Neural progenitor cell (in vitro differentiated cells): ENCODE data around the gene VPS26A. TPM values are rescaled to one million over a fixed set of nuclear protein-coding genes. Genes with fewer than 3 reads are reported as not detected.

Experiments
- DNase-seq: peaks from one replicate; pipeline ENCODE4 v3.0.0-alpha.2; 2016; ENCODE audit warnings: low spot score
- H2AFZ ChIP-seq: fragments of 200-600 bp; sonication (generic); replicated peaks from 2 replicates; pipeline ENCODE4 v1.6.1; 2016; ENCODE audit warnings: antibody characterized with exemption
- H3F3A ChIP-seq: fragments of 200-600 bp; sonication (generic); 2 replicates; pipeline ENCODE4 v1.6.1; 2016; ENCODE audit warnings: antibody characterized with exemption, low read depth
- H3K27ac ChIP-seq: fragments of 200-600 bp; sonication (generic); 2 replicates; pipeline ENCODE4 v1.5.1; 2016; ENCODE audit warnings: mild to moderate bottlenecking
- H3K27me3 ChIP-seq: fragments of 200-600 bp; sonication (generic); 2 replicates; pipeline ENCODE4 v1.6.1; 2016; ENCODE audit warnings: mild to moderate bottlenecking, moderate library complexity
- H3K36me3 ChIP-seq: fragments of 200-600 bp; sonication (generic); 2 replicates; pipeline ENCODE4 v1.5.1; 2016
- H3K4me1 ChIP-seq: fragments of 200-600 bp; sonication (generic); 2 replicates; pipeline ENCODE4 v1.6.1; 2016; ENCODE audit warnings: mixed run types
- H3K4me2 ChIP-seq: fragments of 200-600 bp; sonication (generic); 2 replicates; pipeline ENCODE4 v1.6.1; 2016
- H3K4me3 ChIP-seq: fragments of 200-600 bp; sonication (generic); 2 replicates; pipeline ENCODE4 v1.5.1; 2016
- H3K79me2 ChIP-seq: fragments of 200-600 bp; sonication (generic); 2 replicates; pipeline ENCODE4 v1.6.1; 2016; ENCODE audit warnings: low read depth
- H3K9ac ChIP-seq: fragments of 200-600 bp; sonication (generic); 2 replicates; pipeline ENCODE4 v1.6.1; 2016
- H3K9me3 ChIP-seq: fragments of 200-600 bp; sonication (generic); 2 replicates; pipeline ENCODE4 v1.5.1; 2016; ENCODE audit warnings: low read depth
- H4K20me1 ChIP-seq: fragments of 200-600 bp; sonication (generic); 2 replicates; pipeline ENCODE4 v1.6.1; 2016; ENCODE audit warnings: low read depth
- H3K27ac Mint-ChIP-seq: 3 replicates; pipeline ENCODE4 v1.8.0; 2021; ENCODE audit warnings: mixed read lengths
- H3K27me3 Mint-ChIP-seq: 2 replicates; pipeline ENCODE4 v1.8.0; 2022; ENCODE audit warnings: low read depth, mild to moderate bottlenecking, inconsistent platforms, moderate library complexity, mixed read lengths; ENCODE audit not compliant: insufficient read depth
- H3K36me3 Mint-ChIP-seq: 3 replicates; pipeline ENCODE4 v1.8.0; 2021; ENCODE audit warnings: mixed read lengths
- H3K4me1 Mint-ChIP-seq: 3 replicates; pipeline ENCODE4 v1.8.0; 2021; ENCODE audit warnings: mixed read lengths
- H3K4me3 Mint-ChIP-seq: 3 replicates; pipeline ENCODE4 v1.8.0; 2021; ENCODE audit warnings: mild to moderate bottlenecking, moderate library complexity, mixed read lengths
- H3K9me3 Mint-ChIP-seq: 3 replicates; pipeline ENCODE4 v1.8.0; 2020; ENCODE audit warnings: mixed read lengths
- CTCF ChIP-seq: fragments of 200-600 bp; sonication (generic); IDR thresholded peaks from 2 replicates; pipeline ENCODE4 v1.5.1; 2017; ENCODE audit warnings: antibody characterized with exemption, mild to moderate bottlenecking
- EZH2 ChIP-seq: fragments of 200-600 bp; sonication (generic); IDR thresholded peaks from 2 replicates; pipeline ENCODE4 v1.6.1; 2017; ENCODE audit warnings: antibody characterized with exemption, mild to moderate bottlenecking, moderate library complexity
- EZH2phosphoT487 ChIP-seq: fragments of 200-600 bp; sonication (generic); IDR thresholded peaks from 2 replicates; pipeline ENCODE4 v1.6.1; 2017; ENCODE audit warnings: antibody characterized with exemption
- total RNA-seq: library from RNA; depleted of rRNA; stranded (reverse); fragments of >200 nt; gene quantifications from 2 replicates; pipeline ENCODE4 v1.2.3, GENCODE V29; 2015; ENCODE audit warnings: low replicate concordance

The VPS26A gene
- total RNA-seq, 1 donor from 2014 or later, result 56.0 TPM

GRCh38 chr10:69104994-69105790 lies 18.8 kb upstream of the VPS26A start:
- H2AFZ ChIP-seq, result no peak overlapping the region
- peaks cover 11% of the 10 kb centered on the region for H3K4me1 Mint-ChIP-seq

GRCh38 chr10:69107176-69107490 lies 16.8 kb upstream of the VPS26A start:
- Mint-ChIP-seq H3K9me3 (no peaks in the 10 kb centered on the region), H3K4me1 (peaks cover 8% of the 10 kb centered on the region), H3K27ac (no peak overlapping the region), H3K27me3 (peaks cover 12% of the 10 kb centered on the region), H3K36me3 (no peaks in the 10 kb centered on the region), H3K4me3 (no peak overlapping the region)
- DNase-seq, result no peak
- H3K4me2 ChIP-seq, result no peak overlapping the region
- no peak overlapping the region for H3K27ac ChIP-seq
- H3K4me1 ChIP-seq, result no peaks in the 10 kb centered on the region
- H2AFZ ChIP-seq, result no peak overlapping the region
- H3K79me2 ChIP-seq, result no peaks in the 10 kb centered on the region
- no peaks in the 10 kb centered on the region for H3K27me3 ChIP-seq
- H3K36me3 ChIP-seq, result no peaks in the 10 kb centered on the region
- no peaks in the 10 kb centered on the region for H3F3A ChIP-seq
- no peaks in the 10 kb centered on the region for H4K20me1 ChIP-seq
- TF ChIP-seq EZH2 (no peak), CTCF (no peak)
- no peak overlapping the region for H3K4me3 ChIP-seq
- H3K9ac ChIP-seq, result no peak overlapping the region
- H3K9me3 ChIP-seq, result no peaks in the 10 kb centered on the region

More at GRCh38 chr10:69104994-69105790, 18.8 kb upstream of the VPS26A start:
- no peak overlapping the region for H3K4me3 Mint-ChIP-seq
- DNase-seq, result no peak
- no peaks in the 10 kb centered on the region for H3K9me3 ChIP-seq
- H3K4me1 ChIP-seq, result no peaks in the 10 kb centered on the region
- H3K27me3 Mint-ChIP-seq, result peaks cover 8% of the 10 kb centered on the region
- H3F3A ChIP-seq, result no peaks in the 10 kb centered on the region
- H3K4me2 ChIP-seq, result no peak overlapping the region
- no peak overlapping the region for H3K4me3 ChIP-seq
- H3K27me3 ChIP-seq, result no peaks in the 10 kb centered on the region
- peak overlapping the region; percentile 67 for H3K27ac Mint-ChIP-seq
- no peaks in the 10 kb centered on the region for H3K9me3 Mint-ChIP-seq
- no peaks in the 10 kb centered on the region for H3K79me2 ChIP-seq
- TF ChIP-seq EZH2 (no peak), EZH2phosphoT487 (no peak), CTCF (no peak)
- no peak overlapping the region for H3K9ac ChIP-seq
- no peaks in the 10 kb centered on the region for H3K36me3 Mint-ChIP-seq
- H3K36me3 ChIP-seq, result no peaks in the 10 kb centered on the region
- no peaks in the 10 kb centered on the region for H4K20me1 ChIP-seq
- no peak overlapping the region for H3K27ac ChIP-seq

GRCh38 chr10:69107699-69108098 lies 16.3 kb upstream of the VPS26A start:
- no peaks in the 10 kb centered on the region for H3K27me3 ChIP-seq
- H2AFZ ChIP-seq, result no peak overlapping the region
- no peak overlapping the region for H3K9ac ChIP-seq
- no peak overlapping the region for H3K4me3 Mint-ChIP-seq
- no peaks in the 10 kb centered on the region for H3K36me3 Mint-ChIP-seq
- peaks cover 8% of the 10 kb centered on the region for H3K4me1 Mint-ChIP-seq
- H3K27ac ChIP-seq, result no peak overlapping the region
- no peaks in the 10 kb centered on the region for H3K4me1 ChIP-seq
- H3K36me3 ChIP-seq, result no peaks in the 10 kb centered on the region
- H3K27me3 Mint-ChIP-seq, result peaks cover 12% of the 10 kb centered on the region
- no peak for DNase-seq
- no peak for TF ChIP-seq EZH2phosphoT487
- no peak for TF ChIP-seq EZH2
- no peak for TF ChIP-seq CTCF
- H4K20me1 ChIP-seq, result no peaks in the 10 kb centered on the region
- H3F3A ChIP-seq, result no peaks in the 10 kb centered on the region
- no peaks in the 10 kb centered on the region for H3K9me3 Mint-ChIP-seq
- H3K9me3 ChIP-seq, result no peaks in the 10 kb centered on the region
- H3K27ac Mint-ChIP-seq, result no peak overlapping the region
- no peak overlapping the region for H3K4me2 ChIP-seq
- no peaks in the 10 kb centered on the region for H3K79me2 ChIP-seq
- H3K4me3 ChIP-seq, result no peak overlapping the region
